K562 (cell line): ENCODE results near the gene NXPH4. TPM values are rescaled to one million over a fixed set of nuclear protein-coding genes. Genes with fewer than 3 reads are reported as not detected.
A peak's percentile ranks its signal among the peaks of the same experiment; 100 is the strongest.

Experiments used
- ATAC-seq: fragments of 200-7000 bp; cut with Tn5 transposase; 3 replicates; pipeline ENCODE4 v1.9.1; 2020; ENCODE audit warnings: moderate library complexity
- BruUV-seq: library from RNA; stranded (reverse); fragments of 400-500 nt; replicated peaks from 2 replicates; lab custom pipeline; 2021; lab: Mats Ljungman, UMichigan
- CTCF ChIA-PET: fragments of 300-600 bp; formaldehyde crosslinking; extraction: SDS; loops from one replicate; lab custom pipeline; 2021; ENCODE audit warnings: low intra/inter-chr PET ratio; lab: Yijun Ruan, JAX
- POLR2A ChIA-PET: fragments of 300-600, 350-650 bp; sonication (Branson Sonifier 250); formaldehyde crosslinking; extraction: SDS; loops from one replicate; lab custom pipeline; 2021; ENCODE audit warnings: antibody characterized with exemption, inconsistent platforms; lab: Yijun Ruan, JAX
- DNase-seq, 4 experiments: peaks; one replicate each; pipeline versions ENCODE4 v3.0.0 to v3.0.0-alpha.2; 2011 to 2018; ENCODE audit warnings: low spot score in 3 of 4, mixed read lengths in 3 of 4; ENCODE audit errors: extremely low read depth in 1 of 4
- FAIRE-seq: peaks from 2 replicates; lab custom pipeline; 2011; peaks lifted over from hg19 to GRCh38; lab: Jason Lieb, UNC
- H2AFZ ChIP-seq: 2 replicates; pipeline ENCODE4 v1.6.0; 2011; ENCODE audit warnings: low read depth, low read length, control low read depth, inconsistent platforms
- H3K27ac ChIP-seq: fragments of 200-600 bp; 3 replicates; pipeline ENCODE4 v1.8.0; 2011; ENCODE audit warnings: low read depth, mild to moderate bottlenecking, control low read depth, inconsistent platforms, low read length, moderate library complexity, mixed read lengths; ENCODE audit errors: extremely low read depth
- H3K27me3 ChIP-seq, 2 experiments: fragments of 300-600 bp in 1 of 2; 2 replicates in 1 of 2; 3 replicates in 1 of 2; pipeline versions ENCODE4 v1.6.0 to v1.8.0; 2011; ENCODE audit warnings: inconsistent platforms in 2 of 2, low read length in 2 of 2, mild to moderate bottlenecking in 1 of 2, mixed read lengths in 1 of 2, moderate library complexity in 1 of 2; ENCODE audit not compliant: control insufficient read depth in 2 of 2, insufficient read depth in 2 of 2
- H3K36me3 ChIP-seq: fragments of 300-600 bp; 3 replicates; pipeline ENCODE4 v1.8.0; 2011; ENCODE audit warnings: mild to moderate bottlenecking, low read length, inconsistent platforms; ENCODE audit not compliant: control insufficient read depth, insufficient read depth
- H3K4me1 ChIP-seq, 2 experiments: fragments of 200-600 bp in 1 of 2; replicated peaks in 1 of 2; 2 replicates in 1 of 2; 3 replicates in 1 of 2; pipeline versions ENCODE4 v1.5.1 to v1.8.0; 2011; ENCODE audit warnings: inconsistent platforms in 2 of 2, low read length in 2 of 2, mild to moderate bottlenecking in 1 of 2, mixed read lengths in 1 of 2, moderate library complexity in 1 of 2; ENCODE audit not compliant: control insufficient read depth in 2 of 2, insufficient read depth in 2 of 2
- H3K4me2 ChIP-seq: 2 replicates; pipeline ENCODE4 v1.6.1; 2011; ENCODE audit warnings: low read length, control low read depth, inconsistent platforms, mixed read lengths; ENCODE audit not compliant: insufficient read depth
- H3K4me3 ChIP-seq: fragments of 200-600 bp; sonication (generic), shearing (Covaris generic); 2 replicates; pipeline ENCODE4 v1.5.1; 2016; ENCODE audit warnings: control low read depth, inconsistent platforms
- H3K79me2 ChIP-seq: fragments of 200-600 bp; 3 replicates; pipeline ENCODE4 v1.8.0; 2011; ENCODE audit warnings: low read length, inconsistent platforms; ENCODE audit not compliant: control insufficient read depth, insufficient read depth
- H3K9ac ChIP-seq, 2 experiments: 2 replicates each; pipeline versions ENCODE4 v1.6.0 to v1.6.1; 2011; ENCODE audit warnings: low read depth in 2 of 2, low read length in 2 of 2, control low read depth in 1 of 2, inconsistent platforms in 1 of 2, mild to moderate bottlenecking in 1 of 2, mixed read lengths in 1 of 2; ENCODE audit not compliant: insufficient read depth in 1 of 2
- H3K9me1 ChIP-seq: one replicate; pipeline ENCODE4 v1.6.0; 2011; ENCODE audit warnings: inconsistent platforms, mild to moderate bottlenecking, low read length, moderate library complexity; ENCODE audit not compliant: control insufficient read depth, insufficient read depth
- H3K9me3 ChIP-seq: replicated peaks from 2 replicates; pipeline ENCODE4 v1.5.1; 2011; ENCODE audit warnings: low read depth, low read length, inconsistent platforms; ENCODE audit not compliant: control insufficient read depth, insufficient read depth
- H4K20me1 ChIP-seq: replicated peaks from 2 replicates; pipeline ENCODE4 v1.6.1; 2011; ENCODE audit warnings: low read length, inconsistent platforms, mixed read lengths; ENCODE audit not compliant: control insufficient read depth, insufficient read depth
- WGBS: fragments of 100-300 bp; shearing (Covaris generic); methylation state at CpG from one replicate; pipeline ENCODE4 v1.1.6; 2016; ENCODE audit warnings: low coverage, mixed read lengths; ENCODE audit not compliant: insufficient coverage; ENCODE audit errors: missing lambda C conversion rate; 5-methylcytosine and 5-hydroxymethylcytosine counted together
- in situ Hi-C: fragments of 300-500 bp; cut with MboI; formaldehyde crosslinking; loops from 4 replicates; pipeline ENCODE4 v1.15.0; 2018; ENCODE audit warnings: inconsistent platforms, mixed read lengths
- intact Hi-C: fragments of 100-400 bp; cut with micrococcal nuclease; formaldehyde crosslinking; loops from 2 replicates; pipeline ENCODE4 v1.14.2; 2022
- polyA plus RNA-seq, 8 experiments: library from polyadenylated mRNA; depleted of rRNA in 4 of 8; stranded (reverse) in 5 of 8; unstranded in 3 of 8; fragments of >200 nt; fragmentation: Nextera tagmentation in 2 of 8; fragmentation: Illumina TruSeq in 1 of 8; extraction: Ambion mirVana in 2 of 8; extraction: Trizol in 1 of 8; gene quantifications; 2 replicates each; pipeline versions ENCODE4 v1.2.1 to v1.2.3, GENCODE V29; 2011 to 2014; ENCODE audit warnings: inconsistent platforms in 1 of 8, missing spikeins in 1 of 8
- total RNA-seq, 7 experiments: library from RNA; depleted of rRNA in 6 of 7; stranded (reverse); fragments of >200 nt in 6 of 7; fragmentation: Illumina TruSeq in 2 of 7; extraction: Trizol in 2 of 7; gene quantifications; 2 replicates each; pipeline versions ENCODE4 v1.2.1 to v1.2.3, GENCODE V29; 2011 to 2021; ENCODE audit warnings: low replicate concordance in 1 of 7
- TF ChIP-seq, protein P1 (sequence below): sonication (generic); formaldehyde crosslinking; IDR thresholded peaks from 2 replicates; pipeline ENCODE4 v1.5.0; 2020; ENCODE audit warnings: missing genetic modification reagents
- TF ChIP-seq, protein P2 (sequence below), 2 experiments: fragments of 450-650 bp; formaldehyde crosslinking in 1 of 2; IDR thresholded peaks; 2 replicates each; pipeline versions ENCODE4 v1.4.0 to v1.6.1; 2014 to 2020; ENCODE audit warnings: mild to moderate bottlenecking in 2 of 2, borderline replicate concordance in 1 of 2, low read depth in 1 of 2

Gene NXPH4
- total and polyA plus RNA-seq, 9 of the 15 experiments (the other 6 are each of a cell fraction or from before 2014, with no cell fraction given), result 0.49 to 2.7 (median 1.1) TPM; not detected in 4

DNA sequence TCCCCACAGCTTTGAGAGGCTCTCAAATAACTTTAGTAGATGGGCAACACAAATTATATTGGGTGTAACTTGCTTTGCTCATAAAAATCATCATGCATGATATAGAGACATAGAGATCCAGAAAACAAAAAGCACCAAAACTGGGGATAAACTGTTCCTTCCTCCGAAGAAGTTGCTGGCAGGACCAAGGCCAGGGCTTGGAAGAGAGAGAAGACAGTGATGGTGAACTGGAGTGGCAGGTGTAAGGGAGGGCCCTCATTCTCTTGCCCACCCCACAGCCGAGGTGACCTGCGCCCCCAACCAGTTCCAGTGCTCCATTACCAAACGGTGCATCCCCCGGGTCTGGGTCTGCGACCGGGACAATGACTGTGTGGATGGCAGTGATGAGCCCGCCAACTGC, 15.4 kb upstream of the NXPH4 start:
- Histone ChIP-seq H4K20me1 (peaks cover 31% of the 10 kb centered on the region), H3K9me3 (no peaks in the 10 kb centered on the region), H3K4me2 (no peak overlapping the region), H3K79me2 (no peaks in the 10 kb centered on the region), H3K27me3 (peaks cover 69 to 96% of the 10 kb centered on the region in 2 experiments; a peak in 4 of 5 replicates), H3K27ac (no peak overlapping the region), H3K4me1 (peaks cover 0 to 43% of the 10 kb centered on the region in 2 experiments; a peak in 2 of 5 replicates), H3K9me1 (no peaks in the 10 kb centered on the region), H3K36me3 (no peaks in the 10 kb centered on the region), H3K9ac (peak overlapping the region in 1 of 2 experiments; percentile 5; a peak in 1 of 4 replicates), H3K4me3 (no peak overlapping the region), H2AFZ (no peak overlapping the region)
- FAIRE-seq (no peak), ATAC-seq (no peak), DNase-seq (no peak)
- in situ Hi-C loops (no loop called here), intact Hi-C loops (no loop called here)
- WGBS, result 0% methylated on average over 8 of the region's 8 CpGs
- TF ChIP-seq, protein P1, sequence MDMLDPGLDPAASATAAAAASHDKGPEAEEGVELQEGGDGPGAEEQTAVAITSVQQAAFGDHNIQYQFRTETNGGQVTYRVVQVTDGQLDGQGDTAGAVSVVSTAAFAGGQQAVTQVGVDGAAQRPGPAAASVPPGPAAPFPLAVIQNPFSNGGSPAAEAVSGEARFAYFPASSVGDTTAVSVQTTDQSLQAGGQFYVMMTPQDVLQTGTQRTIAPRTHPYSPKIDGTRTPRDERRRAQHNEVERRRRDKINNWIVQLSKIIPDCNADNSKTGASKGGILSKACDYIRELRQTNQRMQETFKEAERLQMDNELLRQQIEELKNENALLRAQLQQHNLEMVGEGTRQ (CRISPR knock-in tag), result no peak
- TF ChIP-seq, protein P2, sequence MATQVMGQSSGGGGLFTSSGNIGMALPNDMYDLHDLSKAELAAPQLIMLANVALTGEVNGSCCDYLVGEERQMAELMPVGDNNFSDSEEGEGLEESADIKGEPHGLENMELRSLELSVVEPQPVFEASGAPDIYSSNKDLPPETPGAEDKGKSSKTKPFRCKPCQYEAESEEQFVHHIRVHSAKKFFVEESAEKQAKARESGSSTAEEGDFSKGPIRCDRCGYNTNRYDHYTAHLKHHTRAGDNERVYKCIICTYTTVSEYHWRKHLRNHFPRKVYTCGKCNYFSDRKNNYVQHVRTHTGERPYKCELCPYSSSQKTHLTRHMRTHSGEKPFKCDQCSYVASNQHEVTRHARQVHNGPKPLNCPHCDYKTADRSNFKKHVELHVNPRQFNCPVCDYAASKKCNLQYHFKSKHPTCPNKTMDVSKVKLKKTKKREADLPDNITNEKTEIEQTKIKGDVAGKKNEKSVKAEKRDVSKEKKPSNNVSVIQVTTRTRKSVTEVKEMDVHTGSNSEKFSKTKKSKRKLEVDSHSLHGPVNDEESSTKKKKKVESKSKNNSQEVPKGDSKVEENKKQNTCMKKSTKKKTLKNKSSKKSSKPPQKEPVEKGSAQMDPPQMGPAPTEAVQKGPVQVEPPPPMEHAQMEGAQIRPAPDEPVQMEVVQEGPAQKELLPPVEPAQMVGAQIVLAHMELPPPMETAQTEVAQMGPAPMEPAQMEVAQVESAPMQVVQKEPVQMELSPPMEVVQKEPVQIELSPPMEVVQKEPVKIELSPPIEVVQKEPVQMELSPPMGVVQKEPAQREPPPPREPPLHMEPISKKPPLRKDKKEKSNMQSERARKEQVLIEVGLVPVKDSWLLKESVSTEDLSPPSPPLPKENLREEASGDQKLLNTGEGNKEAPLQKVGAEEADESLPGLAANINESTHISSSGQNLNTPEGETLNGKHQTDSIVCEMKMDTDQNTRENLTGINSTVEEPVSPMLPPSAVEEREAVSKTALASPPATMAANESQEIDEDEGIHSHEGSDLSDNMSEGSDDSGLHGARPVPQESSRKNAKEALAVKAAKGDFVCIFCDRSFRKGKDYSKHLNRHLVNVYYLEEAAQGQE (IDR thresholded peaks at IDR 0.05; ENCODE audit: borderline replicate concordance), result peak; percentile 33; the same call in 1 of the 2 replicates
- TF ChIP-seq, protein P2 (CRISPR knock-in tag; IDR thresholded peaks at IDR 0.05; ENCODE audit: low read depth), result no peak
- no TSS peak for BruUV-seq
- ChIA-PET POLR2A (interaction anchor here (1.0 kb wide), 1 partner anchor 13 kb away, joined by 3 read pairs; no protein-coding TSS in a partner anchor), CTCF (no interaction called here)
